GM18873 (cell line): ENCODE data around the gene LCOR.

Experiments used
- ATAC-seq: cut with Tn5 transposase; IDR thresholded peaks from one replicate; pipeline ENCODE4 v1.9.1; 2021; ENCODE audit warnings: mild to moderate bottlenecking, moderate library complexity, moderate number of reproducible peaks; ENCODE audit not compliant: unreplicated experiment, low FRiP score

The LCOR gene

GRCh38 chr10:97043563-97043855, 211.4 kb downstream of the LCOR start:
- no peak for ATAC-seq
